Peyer's patch (tissue), 4 donors: ENCODE measurements around the gene HOTAIR.

Source experiments
- CTCF ChIP-seq, 6 experiments: fragments of 450-650 bp in 4 of 6; fragments of 200-600 bp in 2 of 6; sonication (generic) in 1 of 6; IDR thresholded peaks; one replicate each; pipeline ENCODE4 v1.5.1; 2017 to 2019; ENCODE audit warnings: antibody characterized with exemption in 6 of 6, mild to moderate bottlenecking in 3 of 6, moderate library complexity in 1 of 6
- POLR2A ChIP-seq, 2 donors: fragments of 450-650 bp; IDR thresholded peaks; one replicate each; pipeline ENCODE4 v1.5.1; 2017; ENCODE audit warnings: antibody characterized with exemption in 2 of 2, mild to moderate bottlenecking in 2 of 2, moderate library complexity in 2 of 2

- TF ChIP-seq CTCF (IDR thresholded peaks at IDR 0.05) = no peak
- TF ChIP-seq POLR2A (IDR thresholded peaks at IDR 0.05) = no peak
Measured at GRCh38 chr12:53940443-53941014, 34.2 kb downstream of the HOTAIR start.
